ENCODE results near the gene KCNMB2. TPM values are rescaled to one million over a fixed set of nuclear protein-coding genes. Genes with fewer than 3 reads are reported as not detected.

KCNMB2 gene
- total RNA-seq, 1 experiment from 2014 or later, result not detected

DNA sequence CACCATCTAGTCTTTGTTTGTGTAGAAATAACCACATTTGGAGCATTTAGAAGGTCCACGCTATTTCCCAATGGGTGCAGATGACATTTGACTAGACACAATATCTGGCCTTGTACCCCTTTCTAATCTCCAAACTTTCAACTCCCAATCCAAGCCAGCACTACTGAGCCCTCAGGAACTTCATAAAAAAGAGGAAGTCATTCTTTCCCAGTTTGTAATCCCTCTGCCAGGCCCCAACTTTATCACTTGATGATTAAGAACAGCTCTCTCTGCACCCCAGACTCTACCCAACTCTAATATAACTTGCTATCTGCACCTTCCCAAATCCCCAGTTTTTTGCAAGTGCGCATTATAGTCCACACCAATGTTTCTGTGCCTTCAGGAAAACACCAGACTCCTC lies 170.2 kb downstream of the KCNMB2 start (continued):
- TF ChIP-seq, protein P1, sequence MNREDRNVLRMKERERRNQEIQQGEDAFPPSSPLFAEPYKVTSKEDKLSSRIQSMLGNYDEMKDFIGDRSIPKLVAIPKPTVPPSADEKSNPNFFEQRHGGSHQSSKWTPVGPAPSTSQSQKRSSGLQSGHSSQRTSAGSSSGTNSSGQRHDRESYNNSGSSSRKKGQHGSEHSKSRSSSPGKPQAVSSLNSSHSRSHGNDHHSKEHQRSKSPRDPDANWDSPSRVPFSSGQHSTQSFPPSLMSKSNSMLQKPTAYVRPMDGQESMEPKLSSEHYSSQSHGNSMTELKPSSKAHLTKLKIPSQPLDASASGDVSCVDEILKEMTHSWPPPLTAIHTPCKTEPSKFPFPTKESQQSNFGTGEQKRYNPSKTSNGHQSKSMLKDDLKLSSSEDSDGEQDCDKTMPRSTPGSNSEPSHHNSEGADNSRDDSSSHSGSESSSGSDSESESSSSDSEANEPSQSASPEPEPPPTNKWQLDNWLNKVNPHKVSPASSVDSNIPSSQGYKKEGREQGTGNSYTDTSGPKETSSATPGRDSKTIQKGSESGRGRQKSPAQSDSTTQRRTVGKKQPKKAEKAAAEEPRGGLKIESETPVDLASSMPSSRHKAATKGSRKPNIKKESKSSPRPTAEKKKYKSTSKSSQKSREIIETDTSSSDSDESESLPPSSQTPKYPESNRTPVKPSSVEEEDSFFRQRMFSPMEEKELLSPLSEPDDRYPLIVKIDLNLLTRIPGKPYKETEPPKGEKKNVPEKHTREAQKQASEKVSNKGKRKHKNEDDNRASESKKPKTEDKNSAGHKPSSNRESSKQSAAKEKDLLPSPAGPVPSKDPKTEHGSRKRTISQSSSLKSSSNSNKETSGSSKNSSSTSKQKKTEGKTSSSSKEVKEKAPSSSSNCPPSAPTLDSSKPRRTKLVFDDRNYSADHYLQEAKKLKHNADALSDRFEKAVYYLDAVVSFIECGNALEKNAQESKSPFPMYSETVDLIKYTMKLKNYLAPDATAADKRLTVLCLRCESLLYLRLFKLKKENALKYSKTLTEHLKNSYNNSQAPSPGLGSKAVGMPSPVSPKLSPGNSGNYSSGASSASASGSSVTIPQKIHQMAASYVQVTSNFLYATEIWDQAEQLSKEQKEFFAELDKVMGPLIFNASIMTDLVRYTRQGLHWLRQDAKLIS (CRISPR knock-in tag; IDR thresholded peaks at IDR 0.05; ENCODE audit: borderline replicate concordance), result no peak
- TF ChIP-seq ZNF671 (CRISPR knock-in tag; IDR thresholded peaks at IDR 0.05) (no peak), FOXP1 (CRISPR knock-in tag; IDR thresholded peaks at IDR 0.05; ENCODE audit: borderline replicate concordance) (no peak), ZNF416 (CRISPR knock-in tag; IDR thresholded peaks at IDR 0.05) (no peak), NFYB (CRISPR knock-in tag; conservative IDR thresholded peaks at IDR 0.05; ENCODE audit: low read depth) (no peak)
- TF ChIP-seq, protein P2, sequence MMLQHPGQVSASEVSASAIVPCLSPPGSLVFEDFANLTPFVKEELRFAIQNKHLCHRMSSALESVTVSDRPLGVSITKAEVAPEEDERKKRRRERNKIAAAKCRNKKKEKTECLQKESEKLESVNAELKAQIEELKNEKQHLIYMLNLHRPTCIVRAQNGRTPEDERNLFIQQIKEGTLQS (CRISPR knock-in tag; conservative IDR thresholded peaks at IDR 0.05), result no peak

DNA sequence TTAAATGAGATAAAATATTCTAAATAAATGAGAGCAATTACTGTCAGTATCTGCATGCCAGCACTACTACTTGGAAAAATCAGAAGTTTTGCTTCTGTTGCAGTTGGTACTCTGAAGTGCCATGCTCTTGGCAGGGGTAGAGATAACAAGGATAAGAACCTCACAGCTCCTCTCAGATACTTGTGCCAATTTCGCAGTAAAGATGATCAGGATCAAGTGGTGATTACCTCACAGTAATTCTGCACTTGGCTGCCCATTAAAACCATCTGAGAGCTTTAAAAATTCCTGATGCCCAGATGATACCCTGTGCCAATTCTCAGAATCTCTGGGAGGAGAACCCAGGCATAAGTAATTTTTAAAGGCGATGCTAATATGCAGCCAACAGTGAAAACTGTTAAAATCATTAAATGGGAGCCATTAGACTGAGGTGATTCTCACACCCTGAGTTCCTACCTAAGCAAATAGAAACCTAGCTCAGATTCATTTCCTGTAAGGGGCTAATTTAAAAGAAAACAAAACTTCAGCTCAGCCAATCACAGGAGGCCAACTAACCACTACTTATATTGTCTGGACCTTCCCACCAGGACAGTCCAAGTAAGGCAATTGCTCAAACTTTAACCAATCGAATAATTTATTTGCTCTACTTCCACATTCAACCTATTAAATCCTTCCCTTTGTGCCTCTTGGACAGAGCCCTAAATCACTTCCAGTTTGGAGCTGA lies 171.2 kb downstream of the KCNMB2 start:
- ATAC-seq, result no peak
- no peaks in the 10 kb centered on the region for H3K36me3 Mint-ChIP-seq
- CTCF ChIA-PET, result no interaction called here
- H3K4me3 Mint-ChIP-seq, result no peak overlapping the region
- no peak overlapping the region for H3K27ac Mint-ChIP-seq
- DNase-seq (ENCODE audit: low spot score), result no peak
- POLR2A ChIA-PET, result no interaction called here
- no peaks in the 10 kb centered on the region for H3K9me3 Mint-ChIP-seq
- H3K27me3 Mint-ChIP-seq (ENCODE audit: low read depth), result no peaks in the 10 kb centered on the region
- H3K4me1 Mint-ChIP-seq, result peaks cover 43% of the 10 kb centered on the region
- TF ChIP-seq ZNF232 (CRISPR knock-in tag; IDR thresholded peaks at IDR 0.05), result no peak
- TF ChIP-seq, protein P3, sequence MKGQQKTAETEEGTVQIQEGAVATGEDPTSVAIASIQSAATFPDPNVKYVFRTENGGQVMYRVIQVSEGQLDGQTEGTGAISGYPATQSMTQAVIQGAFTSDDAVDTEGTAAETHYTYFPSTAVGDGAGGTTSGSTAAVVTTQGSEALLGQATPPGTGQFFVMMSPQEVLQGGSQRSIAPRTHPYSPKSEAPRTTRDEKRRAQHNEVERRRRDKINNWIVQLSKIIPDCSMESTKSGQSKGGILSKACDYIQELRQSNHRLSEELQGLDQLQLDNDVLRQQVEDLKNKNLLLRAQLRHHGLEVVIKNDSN (CRISPR knock-in tag; IDR thresholded peaks at IDR 0.05), result no peak
- TF ChIP-seq HMGA2 (CRISPR knock-in tag; IDR thresholded peaks at IDR 0.05), result no peak
- no peak for TF ChIP-seq EMX1 (CRISPR knock-in tag; IDR thresholded peaks at IDR 0.05)
- TF ChIP-seq SMAD3 (CRISPR knock-in tag; IDR thresholded peaks at IDR 0.05; ENCODE audit: borderline replicate concordance), result no peak
- TF ChIP-seq RELA (CRISPR knock-in tag; IDR thresholded peaks at IDR 0.05; ENCODE audit: borderline replicate concordance), result no peak
- TF ChIP-seq, protein P4, sequence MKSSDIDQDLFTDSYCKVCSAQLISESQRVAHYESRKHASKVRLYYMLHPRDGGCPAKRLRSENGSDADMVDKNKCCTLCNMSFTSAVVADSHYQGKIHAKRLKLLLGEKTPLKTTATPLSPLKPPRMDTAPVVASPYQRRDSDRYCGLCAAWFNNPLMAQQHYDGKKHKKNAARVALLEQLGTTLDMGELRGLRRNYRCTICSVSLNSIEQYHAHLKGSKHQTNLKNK (CRISPR knock-in tag; IDR thresholded peaks at IDR 0.05), result no peak
- TF ChIP-seq, protein P5, sequence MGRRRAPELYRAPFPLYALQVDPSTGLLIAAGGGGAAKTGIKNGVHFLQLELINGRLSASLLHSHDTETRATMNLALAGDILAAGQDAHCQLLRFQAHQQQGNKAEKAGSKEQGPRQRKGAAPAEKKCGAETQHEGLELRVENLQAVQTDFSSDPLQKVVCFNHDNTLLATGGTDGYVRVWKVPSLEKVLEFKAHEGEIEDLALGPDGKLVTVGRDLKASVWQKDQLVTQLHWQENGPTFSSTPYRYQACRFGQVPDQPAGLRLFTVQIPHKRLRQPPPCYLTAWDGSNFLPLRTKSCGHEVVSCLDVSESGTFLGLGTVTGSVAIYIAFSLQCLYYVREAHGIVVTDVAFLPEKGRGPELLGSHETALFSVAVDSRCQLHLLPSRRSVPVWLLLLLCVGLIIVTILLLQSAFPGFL (CRISPR knock-in tag; IDR thresholded peaks at IDR 0.05; ENCODE audit: borderline replicate concordance), result no peak
- TF ChIP-seq RORB (CRISPR knock-in tag; IDR thresholded peaks at IDR 0.05), result no peak
- TF ChIP-seq FOXP1 (CRISPR knock-in tag; IDR thresholded peaks at IDR 0.05; ENCODE audit: borderline replicate concordance), result no peak
- TF ChIP-seq TEAD4 (CRISPR knock-in tag; IDR thresholded peaks at IDR 0.05), result no peak
- no peak for TF ChIP-seq ZNF121 (CRISPR knock-in tag; IDR thresholded peaks at IDR 0.05)
- no peak for TF ChIP-seq ELF4 (CRISPR knock-in tag; IDR thresholded peaks at IDR 0.05; ENCODE audit: low read depth)
- TF ChIP-seq, protein P6, sequence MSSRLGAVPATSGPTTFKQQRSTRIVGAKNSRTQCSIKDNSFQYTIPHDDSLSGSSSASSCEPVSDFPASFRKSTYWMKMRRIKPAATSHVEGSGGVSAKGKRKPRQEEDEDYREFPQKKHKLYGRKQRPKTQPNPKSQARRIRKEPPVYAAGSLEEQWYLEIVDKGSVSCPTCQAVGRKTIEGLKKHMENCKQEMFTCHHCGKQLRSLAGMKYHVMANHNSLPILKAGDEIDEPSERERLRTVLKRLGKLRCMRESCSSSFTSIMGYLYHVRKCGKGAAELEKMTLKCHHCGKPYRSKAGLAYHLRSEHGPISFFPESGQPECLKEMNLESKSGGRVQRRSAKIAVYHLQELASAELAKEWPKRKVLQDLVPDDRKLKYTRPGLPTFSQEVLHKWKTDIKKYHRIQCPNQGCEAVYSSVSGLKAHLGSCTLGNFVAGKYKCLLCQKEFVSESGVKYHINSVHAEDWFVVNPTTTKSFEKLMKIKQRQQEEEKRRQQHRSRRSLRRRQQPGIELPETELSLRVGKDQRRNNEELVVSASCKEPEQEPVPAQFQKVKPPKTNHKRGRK (CRISPR knock-in tag; IDR thresholded peaks at IDR 0.05; ENCODE audit: borderline replicate concordance), result no peak
- no peak for TF ChIP-seq FOXK1 (CRISPR knock-in tag; IDR thresholded peaks at IDR 0.05)
- TF ChIP-seq, protein P7, sequence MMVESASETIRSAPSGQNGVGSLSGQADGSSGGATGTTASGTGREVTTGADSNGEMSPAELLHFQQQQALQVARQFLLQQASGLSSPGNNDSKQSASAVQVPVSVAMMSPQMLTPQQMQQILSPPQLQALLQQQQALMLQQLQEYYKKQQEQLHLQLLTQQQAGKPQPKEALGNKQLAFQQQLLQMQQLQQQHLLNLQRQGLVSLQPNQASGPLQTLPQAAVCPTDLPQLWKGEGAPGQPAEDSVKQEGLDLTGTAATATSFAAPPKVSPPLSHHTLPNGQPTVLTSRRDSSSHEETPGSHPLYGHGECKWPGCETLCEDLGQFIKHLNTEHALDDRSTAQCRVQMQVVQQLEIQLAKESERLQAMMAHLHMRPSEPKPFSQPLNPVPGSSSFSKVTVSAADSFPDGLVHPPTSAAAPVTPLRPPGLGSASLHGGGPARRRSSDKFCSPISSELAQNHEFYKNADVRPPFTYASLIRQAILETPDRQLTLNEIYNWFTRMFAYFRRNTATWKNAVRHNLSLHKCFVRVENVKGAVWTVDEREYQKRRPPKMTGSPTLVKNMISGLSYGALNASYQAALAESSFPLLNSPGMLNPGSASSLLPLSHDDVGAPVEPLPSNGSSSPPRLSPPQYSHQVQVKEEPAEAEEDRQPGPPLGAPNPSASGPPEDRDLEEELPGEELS (CRISPR knock-in tag; IDR thresholded peaks at IDR 0.05), result no peak
- TF ChIP-seq FOXJ3 (CRISPR knock-in tag; IDR thresholded peaks at IDR 0.05; ENCODE audit: borderline replicate concordance), result no peak
- TF ChIP-seq, protein P8, sequence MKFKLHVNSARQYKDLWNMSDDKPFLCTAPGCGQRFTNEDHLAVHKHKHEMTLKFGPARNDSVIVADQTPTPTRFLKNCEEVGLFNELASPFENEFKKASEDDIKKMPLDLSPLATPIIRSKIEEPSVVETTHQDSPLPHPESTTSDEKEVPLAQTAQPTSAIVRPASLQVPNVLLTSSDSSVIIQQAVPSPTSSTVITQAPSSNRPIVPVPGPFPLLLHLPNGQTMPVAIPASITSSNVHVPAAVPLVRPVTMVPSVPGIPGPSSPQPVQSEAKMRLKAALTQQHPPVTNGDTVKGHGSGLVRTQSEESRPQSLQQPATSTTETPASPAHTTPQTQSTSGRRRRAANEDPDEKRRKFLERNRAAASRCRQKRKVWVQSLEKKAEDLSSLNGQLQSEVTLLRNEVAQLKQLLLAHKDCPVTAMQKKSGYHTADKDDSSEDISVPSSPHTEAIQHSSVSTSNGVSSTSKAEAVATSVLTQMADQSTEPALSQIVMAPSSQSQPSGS (CRISPR knock-in tag; IDR thresholded peaks at IDR 0.05; ENCODE audit: borderline replicate concordance, low read depth), result no peak
- no peak for TF ChIP-seq ATF1 (CRISPR knock-in tag; IDR thresholded peaks at IDR 0.05)
